GM18508 (cell line): Measurements from ENCODE around the gene GRM1.

ENCODE experiments used
- ATAC-seq: cut with Tn5 transposase; IDR thresholded peaks from one replicate; pipeline ENCODE4 v1.9.1; 2021; ENCODE audit warnings: moderate number of reproducible peaks; ENCODE audit not compliant: insufficient read depth, unreplicated experiment

Gene GRM1

DNA sequence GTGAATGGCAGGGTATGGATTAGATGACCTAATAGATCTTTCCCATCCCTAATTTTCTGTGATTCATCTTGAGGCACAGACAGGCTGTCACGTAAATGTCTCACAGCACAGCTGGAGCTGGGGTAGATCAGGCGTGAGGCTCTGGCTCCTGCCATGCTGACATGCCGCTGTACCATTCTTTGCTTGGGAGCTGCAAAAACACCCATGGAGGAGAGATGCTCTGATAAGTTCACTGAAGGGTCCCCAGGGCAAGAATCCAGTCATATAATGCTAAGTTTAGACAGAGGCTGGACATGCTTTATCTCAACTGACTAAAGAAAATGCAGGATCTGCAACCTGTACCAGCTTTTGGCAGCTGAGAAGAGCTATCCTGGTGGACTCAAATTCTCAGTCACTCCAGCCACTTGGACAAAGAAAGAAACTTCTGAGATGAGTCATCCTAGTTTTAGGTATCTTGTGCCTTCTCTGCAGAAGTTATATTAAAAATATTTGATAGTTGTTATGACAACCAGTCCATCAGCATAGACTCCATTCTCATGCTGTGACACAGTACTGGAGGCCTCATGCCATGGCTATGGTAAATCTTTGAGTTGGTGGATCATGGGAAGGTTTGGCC is 329.7 kb downstream of the GRM1 start:
- ATAC-seq: no peak

DNA sequence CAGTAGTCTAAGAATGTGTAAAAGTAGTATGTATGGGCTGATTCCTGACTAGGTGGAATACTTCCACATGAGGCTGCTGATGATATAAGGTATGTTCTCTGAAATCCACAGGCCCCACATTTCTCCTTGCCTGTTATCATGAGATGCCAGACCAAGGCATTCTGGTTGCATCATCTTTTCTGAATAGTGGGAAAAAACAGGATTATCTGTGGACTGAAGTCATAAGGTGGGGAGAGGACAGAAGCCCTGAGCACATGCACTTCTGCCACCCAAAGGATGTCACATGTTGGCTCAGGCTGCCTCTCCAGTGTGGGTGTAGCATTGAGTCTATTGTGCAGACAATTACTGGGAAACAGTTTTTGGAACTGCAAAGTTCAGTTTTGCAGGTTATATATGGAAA is 330.3 kb downstream of the GRM1 start:
- ATAC-seq: no peak

DNA sequence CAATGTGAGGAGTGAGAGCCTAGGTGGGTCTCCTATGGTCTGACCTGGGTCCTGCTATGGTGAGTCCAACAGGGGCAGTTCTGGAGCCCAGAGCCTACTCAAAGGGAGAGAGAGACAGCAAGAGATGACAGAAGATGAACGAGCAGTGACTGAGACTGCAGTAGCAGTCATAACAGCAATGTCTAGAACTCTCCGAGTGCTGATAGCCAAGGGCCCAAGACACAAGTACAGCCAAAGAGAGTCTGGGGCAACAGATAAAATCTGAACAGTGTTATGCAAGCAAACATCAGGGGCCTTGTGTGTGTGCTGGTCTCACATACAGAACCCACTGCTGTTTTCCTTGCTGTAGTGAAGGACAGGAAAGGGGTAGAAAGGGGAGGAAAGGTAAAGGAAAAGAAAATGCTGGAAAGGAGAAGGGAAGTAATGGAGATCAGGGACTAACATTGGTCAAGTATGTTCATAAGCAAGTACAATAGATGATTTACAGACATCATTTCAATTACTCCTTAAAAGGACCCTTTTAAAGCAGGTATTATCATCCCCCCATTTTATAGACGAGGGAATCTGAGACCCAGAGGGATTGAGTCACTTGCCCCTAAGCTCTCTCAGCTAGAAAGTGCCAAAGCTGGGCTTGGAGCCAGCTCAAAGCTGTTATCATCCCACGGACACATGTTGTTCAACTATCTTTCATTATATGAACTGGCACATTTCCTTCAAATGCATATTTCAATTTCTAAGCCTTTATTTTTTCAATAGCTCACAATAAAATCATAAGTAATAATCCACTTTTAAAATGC is 332.5 kb downstream of the GRM1 start:
- ATAC-seq: no peak

DNA sequence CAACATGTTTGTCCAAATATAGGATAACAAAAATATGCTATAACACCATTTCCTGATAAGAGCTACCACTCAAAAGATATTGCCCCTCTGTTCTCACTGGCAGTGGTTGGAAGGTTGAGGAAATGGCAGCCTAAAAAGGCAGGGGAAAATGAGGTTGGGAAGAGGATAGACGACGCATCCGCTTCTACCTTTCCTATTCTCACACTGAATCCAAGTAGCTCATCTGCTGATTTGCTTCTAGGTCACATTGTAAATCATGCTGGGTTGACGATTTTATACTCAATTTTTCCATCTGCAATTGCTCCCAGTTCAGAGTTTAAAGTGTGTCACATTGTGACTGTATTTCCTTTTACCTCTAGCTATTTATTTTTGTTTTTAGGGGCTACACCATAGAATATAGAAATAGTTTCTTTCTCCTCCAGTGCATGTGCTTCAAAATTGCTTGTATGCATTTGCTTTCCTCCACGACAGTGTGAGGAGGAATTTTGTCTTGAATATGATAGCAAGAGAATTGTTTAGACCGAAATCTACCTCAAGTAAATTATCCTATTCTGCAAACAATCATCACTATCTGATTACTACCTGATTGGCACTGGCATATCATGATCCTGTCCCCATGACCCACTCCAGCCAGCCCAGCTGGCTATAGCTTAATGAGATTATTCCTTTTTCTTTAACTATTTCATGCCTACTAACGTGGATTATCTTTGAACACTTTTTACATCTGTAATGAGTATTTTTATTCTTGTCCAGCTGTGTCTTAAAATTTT is 335.2 kb downstream of the GRM1 start:
- ATAC-seq: no peak

DNA sequence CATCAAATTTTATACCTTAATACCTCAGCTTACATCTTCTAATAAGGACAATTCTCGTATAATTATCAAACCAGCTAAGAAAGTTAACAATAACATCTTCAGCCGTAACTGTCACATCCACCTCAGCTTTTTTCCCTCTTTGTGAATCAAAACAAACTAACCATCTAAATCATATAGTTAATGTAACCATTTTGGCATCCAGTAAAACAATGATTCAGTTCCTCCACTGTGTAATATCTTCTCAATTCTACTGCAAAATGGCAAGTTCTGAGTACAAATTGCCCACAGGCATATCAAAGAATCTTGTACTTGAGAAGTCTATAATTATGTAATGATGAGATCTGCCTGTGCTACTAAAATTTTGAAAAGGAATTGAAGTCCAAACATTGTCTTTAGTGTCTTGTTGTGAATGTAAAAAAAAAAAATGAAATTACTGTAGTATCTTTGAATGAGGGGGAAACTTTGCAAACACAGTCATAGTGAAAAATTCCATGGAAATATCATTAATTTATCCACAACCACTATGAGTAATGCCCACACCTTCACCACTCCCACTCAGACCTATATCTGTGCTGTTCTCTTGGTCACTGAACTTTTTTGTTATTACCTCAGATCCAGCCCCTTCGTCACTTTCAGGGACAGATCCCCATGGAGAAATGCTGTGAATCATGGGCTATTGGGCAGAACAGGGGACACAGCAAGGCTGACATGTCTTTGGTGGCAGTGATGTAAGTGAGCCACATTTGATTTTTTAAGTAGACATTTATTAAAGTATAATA is 336.1 kb downstream of the GRM1 start:
- ATAC-seq: no peak

DNA sequence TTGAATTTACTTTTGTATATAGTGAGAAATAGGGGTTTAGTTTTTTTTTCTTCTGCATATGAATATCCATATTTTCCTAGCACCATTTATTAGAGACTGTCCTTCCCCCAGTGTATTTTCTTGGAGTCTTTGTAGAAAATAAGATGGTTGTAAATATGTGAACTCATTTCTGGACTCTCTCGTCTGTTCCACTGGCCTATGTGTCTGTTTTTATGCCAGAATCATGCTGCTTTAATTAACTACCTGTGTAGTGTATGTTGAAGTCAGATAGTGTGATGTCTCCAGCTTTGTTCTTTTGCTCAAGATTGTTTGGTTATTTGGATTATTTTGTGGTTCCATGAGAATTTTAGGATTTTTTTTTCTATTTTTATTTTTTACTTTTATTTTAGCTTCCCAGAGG is 338.2 kb downstream of the GRM1 start:
- no peak for ATAC-seq

DNA sequence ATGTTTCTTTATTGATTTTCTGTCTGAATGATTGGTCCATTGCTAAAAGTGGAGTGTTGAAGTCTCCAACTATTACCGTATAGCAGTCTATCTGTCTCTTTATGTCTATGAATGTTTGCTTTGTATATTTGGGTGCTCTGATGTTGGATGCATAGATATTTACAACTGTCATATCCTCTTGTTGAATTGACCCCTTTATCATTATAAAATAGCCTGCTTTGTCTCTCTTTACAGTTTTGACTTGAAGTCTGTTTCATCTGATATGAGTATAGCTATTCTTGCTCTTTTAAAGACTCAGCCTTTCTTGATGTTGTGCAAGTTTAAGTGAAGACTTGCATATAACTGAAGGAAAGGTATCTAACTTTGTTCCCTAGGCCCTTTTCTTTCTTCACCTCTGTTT is 341.0 kb downstream of the GRM1 start:
- no peak for ATAC-seq

DNA sequence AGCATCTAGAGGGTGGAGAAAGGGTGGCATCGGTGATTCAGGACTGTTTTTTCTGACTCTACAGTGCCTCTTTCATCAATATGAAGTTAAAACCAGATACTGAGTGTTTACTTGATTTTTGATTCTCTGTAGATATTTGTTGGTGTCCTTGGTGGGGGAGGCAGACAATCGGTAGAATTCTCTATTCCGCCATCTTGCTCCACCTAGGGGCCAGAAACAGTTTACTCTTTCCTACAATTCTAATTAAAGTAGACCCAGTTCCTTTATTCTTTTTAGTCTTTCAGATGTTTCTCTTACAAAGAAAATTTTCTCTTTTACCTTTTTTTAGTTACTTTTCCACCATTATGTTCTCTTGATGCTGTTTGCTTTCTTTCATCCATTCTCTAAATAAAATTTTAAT is 352.6 kb downstream of the GRM1 start:
- ATAC-seq: no peak

DNA sequence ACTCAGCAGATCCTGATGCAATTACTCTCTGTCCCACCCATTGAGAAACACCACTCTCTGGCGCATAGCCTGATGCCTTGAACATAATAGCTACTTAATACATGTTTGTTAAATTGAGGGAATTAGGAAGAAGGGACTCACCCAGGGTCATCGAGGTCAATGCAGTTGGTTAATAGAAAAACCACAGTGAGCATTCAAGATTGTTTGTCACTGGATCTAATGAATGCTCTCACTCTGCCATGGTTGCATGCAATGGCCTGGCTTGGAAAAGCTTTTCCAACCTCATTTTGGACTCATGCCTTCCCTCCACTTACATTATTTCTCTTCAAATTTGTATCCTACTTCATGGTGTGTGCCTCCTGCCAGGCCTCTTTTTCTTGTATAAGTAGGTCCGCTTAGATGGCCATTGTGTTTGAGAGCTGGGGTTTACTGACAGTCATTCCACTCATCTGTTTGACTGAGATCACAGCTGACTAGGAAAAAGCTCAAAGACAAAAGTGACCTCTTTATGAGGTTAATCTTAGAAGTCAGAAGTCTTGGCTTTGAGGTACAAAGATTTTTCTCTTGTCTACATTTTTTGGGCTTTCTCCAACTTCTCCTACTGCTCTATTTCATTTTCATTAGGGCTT is 360.0 kb downstream of the GRM1 start:
- ATAC-seq: no peak

DNA sequence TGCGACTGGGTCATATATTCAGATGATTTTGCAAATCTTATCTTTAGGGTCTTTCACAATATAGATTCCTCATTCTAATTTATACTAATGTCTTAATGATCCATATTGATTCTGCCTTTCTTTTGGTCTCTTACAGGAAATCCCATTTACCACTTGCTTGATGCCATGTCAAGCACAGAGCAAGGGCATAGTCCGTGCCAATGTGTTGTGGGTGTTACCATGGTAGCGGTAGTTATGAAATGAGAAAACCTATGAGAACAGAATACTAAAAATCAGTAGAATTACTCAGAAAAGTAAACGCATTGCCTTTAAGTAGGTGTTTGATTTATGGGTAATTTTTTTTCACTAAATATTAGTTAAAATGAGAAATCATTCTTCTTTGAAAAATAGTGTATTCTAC is 360.9 kb downstream of the GRM1 start:
- no peak for ATAC-seq

DNA sequence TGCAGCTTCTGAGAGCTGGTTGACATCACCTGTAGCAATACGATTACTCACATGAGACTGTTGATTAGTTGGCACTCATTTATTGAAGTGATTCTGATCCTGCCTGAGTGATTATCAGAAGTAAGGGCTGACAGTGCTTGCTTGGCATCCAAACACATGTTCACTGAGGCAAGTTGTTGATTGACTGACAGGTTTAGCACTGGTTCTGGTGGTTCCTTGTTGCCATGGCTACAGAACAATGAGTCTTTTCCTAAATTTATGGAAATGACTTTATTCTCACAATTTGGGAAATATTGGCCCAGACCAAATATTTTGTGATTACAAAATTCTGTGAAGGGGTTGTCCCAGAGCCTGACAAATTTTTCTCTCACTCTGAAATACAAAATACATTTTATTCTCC is 368.8 kb downstream of the GRM1 start:
- no peak for ATAC-seq

DNA sequence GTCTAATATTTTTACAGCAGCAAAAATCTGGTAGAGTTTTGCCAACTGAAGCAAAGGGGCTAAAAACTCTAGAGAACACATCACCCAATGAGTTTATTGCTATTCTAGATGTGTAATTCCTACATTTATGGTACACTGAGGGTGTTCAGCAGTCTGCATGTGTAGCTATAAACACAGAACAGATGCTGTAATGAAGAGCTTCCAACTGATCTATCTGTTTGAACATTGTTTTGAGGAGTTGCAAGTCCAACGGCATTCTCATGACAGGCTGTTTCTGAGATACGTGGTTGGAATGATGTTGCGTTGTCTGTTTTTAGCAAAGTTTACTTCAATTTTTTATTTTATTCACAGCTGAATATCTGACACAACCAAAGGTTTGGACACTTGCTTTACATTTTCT is 373.6 kb downstream of the GRM1 start:
- no peak for ATAC-seq

DNA sequence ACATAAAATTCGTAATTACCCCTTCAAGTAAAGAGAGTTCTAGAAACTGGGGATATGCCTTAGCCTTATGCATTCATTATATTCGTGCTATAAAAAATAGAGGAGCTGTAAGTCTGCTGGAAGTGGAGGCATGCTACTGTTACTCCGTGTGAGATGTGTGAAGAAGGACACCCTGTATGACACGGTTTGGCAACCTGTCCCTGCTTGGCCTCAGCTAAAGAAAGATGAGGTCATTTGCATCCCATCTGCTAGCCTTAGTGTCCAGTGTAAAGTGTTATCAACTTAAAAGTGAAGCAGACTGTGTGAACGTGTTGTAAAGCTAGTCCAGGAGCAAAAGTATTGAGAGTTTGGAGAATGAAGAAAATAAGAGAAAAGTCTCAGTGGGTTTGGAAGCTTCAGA is 379.7 kb downstream of the GRM1 start:
- no peak for ATAC-seq

DNA sequence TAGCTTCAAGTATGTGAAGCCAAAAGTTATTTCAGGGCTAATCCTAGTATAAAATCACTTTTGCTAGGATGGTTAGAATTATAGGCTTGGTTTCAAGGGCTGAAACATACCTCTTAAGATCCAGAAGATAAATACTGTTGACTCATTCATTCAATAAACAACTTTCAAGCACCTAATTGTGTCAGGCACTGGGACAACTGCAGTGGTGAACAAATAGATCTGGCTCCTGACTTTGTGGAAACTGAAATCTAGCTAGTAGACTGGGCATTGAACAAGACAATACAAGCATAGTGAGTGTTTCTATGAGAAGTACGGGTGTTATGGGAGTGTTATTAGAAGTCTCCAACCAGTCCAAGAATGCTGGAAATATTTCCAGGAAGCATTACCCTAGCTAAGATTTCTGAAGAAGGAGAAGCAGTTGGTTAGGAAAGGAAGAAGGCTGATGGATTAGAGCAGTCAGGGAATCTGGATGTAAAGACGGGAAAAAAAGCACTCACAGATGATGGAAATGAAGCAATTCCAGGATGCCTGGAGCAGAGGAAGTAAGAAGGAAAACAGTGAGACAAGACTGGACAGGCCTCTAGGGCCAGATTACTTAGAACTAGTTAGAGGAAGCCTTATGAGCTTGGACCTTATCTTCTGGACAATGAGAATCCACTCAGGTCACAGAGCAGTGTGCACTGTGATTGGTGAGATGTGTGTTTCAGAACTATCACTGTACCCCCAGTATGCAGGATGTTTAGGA is 382.2 kb downstream of the GRM1 start:
- no peak for ATAC-seq

DNA sequence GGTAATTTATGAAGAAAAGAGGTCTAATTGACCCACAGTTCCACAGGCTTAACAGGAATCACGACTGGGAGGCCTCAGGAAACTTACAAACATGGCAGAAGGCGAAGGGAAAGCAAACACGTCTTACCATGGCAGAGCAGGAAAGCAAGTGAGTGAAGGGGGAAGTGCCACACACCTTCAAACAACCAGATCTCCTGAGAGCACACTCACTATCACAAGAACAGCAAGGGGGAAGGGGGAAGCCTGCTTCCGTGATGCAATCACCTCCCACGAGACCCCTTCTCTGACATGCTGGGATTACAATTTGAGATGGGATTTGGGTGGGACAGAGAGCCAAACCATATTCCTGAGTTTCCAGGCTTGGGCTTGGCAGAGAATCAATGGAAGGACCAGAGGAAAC is 390.7 kb downstream of the GRM1 start:
- no peak for ATAC-seq

DNA sequence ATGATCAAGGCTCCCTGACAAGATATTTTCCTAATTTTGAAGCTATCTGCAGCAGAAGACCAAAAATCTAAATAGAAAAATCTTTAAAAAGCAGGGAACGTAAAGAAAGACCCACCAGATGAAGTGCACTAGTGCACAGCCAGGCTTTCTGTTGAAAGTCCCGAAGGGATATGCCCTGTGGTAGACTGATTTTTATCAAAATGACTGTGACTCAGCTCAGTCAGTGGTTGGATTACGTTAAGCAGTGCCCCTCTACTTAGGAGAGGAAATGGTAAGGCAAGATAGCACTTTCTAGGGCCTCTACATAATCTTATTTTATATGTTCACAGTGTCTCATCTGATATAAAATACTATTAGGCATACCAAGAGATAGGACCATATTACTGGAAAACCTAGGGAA is 391.4 kb downstream of the GRM1 start:
- no peak for ATAC-seq

DNA sequence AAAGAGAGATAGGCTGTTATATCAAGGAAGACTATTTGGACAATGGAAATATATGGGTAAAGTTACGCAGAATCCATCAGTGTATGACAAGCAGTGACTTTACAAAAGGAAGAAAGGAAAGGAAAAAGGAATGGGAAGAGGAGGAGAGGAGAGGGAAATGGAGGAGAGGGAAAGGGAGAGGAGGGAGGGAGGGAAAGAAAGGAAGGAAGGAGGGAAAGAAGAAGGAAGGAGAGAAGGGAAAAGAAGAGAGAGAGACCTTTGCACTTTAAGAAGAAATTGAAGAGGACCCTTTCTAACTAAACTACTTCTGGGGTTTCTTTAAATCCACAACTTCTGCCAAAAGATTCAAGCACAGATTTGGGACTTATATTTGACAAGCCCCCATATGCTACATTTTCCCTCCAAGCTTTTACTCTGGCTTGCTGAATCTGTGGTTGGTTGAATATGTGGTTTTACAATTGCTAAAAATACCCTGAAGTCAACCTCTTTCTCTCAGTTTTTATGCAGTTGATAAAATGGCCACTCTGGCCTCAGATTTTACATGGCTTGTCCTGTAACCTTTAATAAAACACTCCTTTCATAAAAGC is 394.0 kb downstream of the GRM1 start:
- ATAC-seq: no peak

DNA sequence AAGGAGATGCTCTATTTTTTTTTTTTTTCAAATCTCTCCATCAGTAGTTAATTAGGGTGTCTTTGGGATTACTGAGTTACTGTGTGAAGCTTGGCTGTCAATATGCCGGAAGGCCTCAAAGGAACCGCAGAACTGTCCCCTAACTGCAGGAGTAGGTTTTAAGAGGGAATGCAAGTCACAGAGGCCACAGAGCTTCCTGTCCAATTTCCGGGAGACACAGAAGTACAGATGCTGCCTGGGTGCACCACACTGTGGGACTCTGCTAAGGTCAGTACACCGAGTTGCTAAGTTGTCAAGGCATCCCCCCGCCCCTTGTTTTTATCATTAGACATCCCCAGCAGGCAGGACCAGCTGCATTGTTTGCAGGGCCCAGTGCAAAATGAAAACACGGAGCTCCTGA is 394.6 kb downstream of the GRM1 start:
- ATAC-seq: no peak

DNA sequence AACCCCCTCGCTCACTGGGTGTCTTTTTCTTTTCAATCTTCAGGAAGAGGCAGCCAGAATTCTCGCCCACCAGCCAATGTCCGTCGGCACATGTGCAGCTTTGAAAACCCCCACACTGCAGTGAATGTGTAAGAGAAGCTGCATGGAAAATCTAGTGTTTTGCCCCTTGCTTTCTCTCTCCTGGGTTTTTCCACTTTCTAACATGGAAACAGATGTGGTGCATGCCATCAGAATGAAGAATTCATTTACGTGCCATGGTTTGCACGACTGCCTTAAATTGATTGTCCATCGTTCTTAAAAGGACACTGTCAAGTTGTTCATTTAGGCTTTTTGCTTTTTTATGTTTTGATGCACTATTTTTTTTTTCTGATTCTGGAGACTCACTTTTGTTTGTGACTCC is 397.7 kb downstream of the GRM1 start:
- no peak for ATAC-seq
